GM23338 (cell line): ENCODE measurements around the gene MIEN1. TPM values are rescaled to one million over a fixed set of nuclear protein-coding genes. Genes with fewer than 3 reads are reported as not detected.

Experiments
- ATAC-seq: fragments of 200-7000 bp; cut with Tn5 transposase; 3 replicates; pipeline ENCODE4 v1.9.1; 2020
- DNase-seq: peaks from one replicate; pipeline ENCODE4 v3.0.0-alpha.2; 2015; ENCODE audit warnings: low spot score
- H2AFZ ChIP-seq: fragments of 200-600 bp; sonication (generic); 2 replicates; pipeline ENCODE4 v1.8.0; 2016; ENCODE audit warnings: antibody characterized with exemption, mild to moderate bottlenecking, moderate library complexity
- H3F3A ChIP-seq: fragments of 200-600 bp; sonication (generic); replicated peaks from 2 replicates; pipeline ENCODE4 v1.8.0; 2017; ENCODE audit warnings: antibody characterized with exemption, mixed run types, low read depth
- H3K27ac ChIP-seq: fragments of 200-600 bp; sonication (generic); 2 replicates; pipeline ENCODE4 v1.6.1; 2016; ENCODE audit warnings: low read depth
- H3K27me3 ChIP-seq: fragments of 200-600 bp; sonication (generic); 2 replicates; pipeline ENCODE4 v1.8.0; 2016; ENCODE audit warnings: mild to moderate bottlenecking, mixed run types, moderate library complexity; ENCODE audit not compliant: insufficient read depth
- H3K36me3 ChIP-seq: fragments of 200-600 bp; sonication (generic); 2 replicates; pipeline ENCODE4 v1.8.0; 2016; ENCODE audit warnings: mild to moderate bottlenecking; ENCODE audit not compliant: insufficient read depth
- H3K4me1 ChIP-seq: fragments of 200-600 bp; sonication (generic); 2 replicates; pipeline ENCODE4 v1.8.0; 2016; ENCODE audit warnings: mild to moderate bottlenecking, moderate library complexity; ENCODE audit not compliant: insufficient read depth
- H3K4me2 ChIP-seq: fragments of 200-600 bp; sonication (generic); 2 replicates; pipeline ENCODE4 v1.7.1; 2017; ENCODE audit warnings: mixed run types
- H3K4me3 ChIP-seq: fragments of 200-600 bp; sonication (generic); 2 replicates; pipeline ENCODE4 v1.6.1; 2016; ENCODE audit warnings: mixed run types
- H3K79me2 ChIP-seq: fragments of 200-600 bp; sonication (generic); replicated peaks from 2 replicates; pipeline ENCODE4 v1.8.0; 2017; ENCODE audit warnings: mild to moderate bottlenecking; ENCODE audit not compliant: insufficient read depth
- H3K9me2 ChIP-seq: fragments of 200-600 bp; sonication (generic); 2 replicates; pipeline ENCODE4 v1.8.0; 2017; ENCODE audit not compliant: insufficient read depth
- H4K20me1 ChIP-seq: fragments of 200-600 bp; sonication (generic); replicated peaks from 2 replicates; pipeline ENCODE4 v1.8.0; 2017; ENCODE audit warnings: mild to moderate bottlenecking; ENCODE audit not compliant: insufficient read depth
- H3K27ac Mint-ChIP-seq: 2 replicates; pipeline ENCODE4 v1.8.0; 2020; ENCODE audit warnings: inconsistent platforms, mild to moderate bottlenecking, moderate library complexity, mixed read lengths
- H3K27me3 Mint-ChIP-seq: 3 replicates; pipeline ENCODE4 v1.8.0; 2022; ENCODE audit warnings: low read depth, mild to moderate bottlenecking, moderate library complexity, mixed read lengths, inconsistent platforms; ENCODE audit not compliant: insufficient read depth, poor library complexity
- H3K36me3 Mint-ChIP-seq: 3 replicates; pipeline ENCODE4 v1.8.0; 2021; ENCODE audit warnings: low read depth, mild to moderate bottlenecking, inconsistent platforms, moderate library complexity, mixed read lengths
- H3K4me1 Mint-ChIP-seq: 3 replicates; pipeline ENCODE4 v1.8.0; 2020; ENCODE audit warnings: mild to moderate bottlenecking, inconsistent platforms, mixed read lengths
- H3K4me3 Mint-ChIP-seq: 3 replicates; pipeline ENCODE4 v1.8.0; 2021; ENCODE audit warnings: moderate library complexity, mild to moderate bottlenecking, inconsistent platforms, mixed read lengths
- H3K9me3 Mint-ChIP-seq: 3 replicates; pipeline ENCODE4 v1.8.0; 2020; ENCODE audit warnings: moderate library complexity, mild to moderate bottlenecking, inconsistent platforms, mixed read lengths
- CREB1 ChIP-seq: fragments of 250-450 bp; sonication (Bioruptor Pico); IDR thresholded peaks from 2 replicates; pipeline ENCODE4 v1.5.0; 2020; ENCODE audit warnings: low read depth, mild to moderate bottlenecking, moderate library complexity
- CTCF ChIP-seq, 2 experiments: fragments of 200-600 bp in 1 of 2; sonication (generic) in 1 of 2; conservative IDR thresholded peaks; 2 replicates each; pipeline versions ENCODE4 v1.5.1 to v1.6.1; 2016 to 2017; ENCODE audit warnings: antibody characterized with exemption in 2 of 2, low read depth in 2 of 2, mild to moderate bottlenecking in 2 of 2, moderate library complexity in 1 of 2
- ETS1 ChIP-seq: IDR thresholded peaks from 2 replicates; pipeline ENCODE4 v1.6.1; 2016; ENCODE audit warnings: antibody characterized with exemption
- EZH2 ChIP-seq: fragments of 200-600 bp; sonication (generic); IDR thresholded peaks from one replicate; pipeline ENCODE4 v1.8.0; 2017; ENCODE audit warnings: antibody characterized with exemption, mild to moderate bottlenecking, low read depth; ENCODE audit not compliant: unreplicated experiment
- EZH2phosphoT487 ChIP-seq: fragments of 200-600 bp; sonication (generic); IDR thresholded peaks from one replicate; pipeline ENCODE4 v1.8.1; 2018; ENCODE audit warnings: antibody characterized with exemption; ENCODE audit not compliant: unreplicated experiment
- JUNB ChIP-seq: IDR thresholded peaks from one replicate; pipeline ENCODE4 v1.6.1; 2016; ENCODE audit warnings: antibody characterized with exemption; ENCODE audit not compliant: unreplicated experiment
- NANOG ChIP-seq: IDR thresholded peaks from 2 replicates; pipeline ENCODE4 v1.6.1; 2016; ENCODE audit warnings: antibody characterized with exemption, borderline replicate concordance
- POLR2AphosphoS5 ChIP-seq: IDR thresholded peaks from 2 replicates; pipeline ENCODE4 v1.6.1; 2016; ENCODE audit warnings: antibody characterized with exemption, low read depth
- REST ChIP-seq: IDR thresholded peaks from one replicate; pipeline ENCODE4 v1.6.1; 2018; ENCODE audit warnings: antibody characterized with exemption; ENCODE audit not compliant: unreplicated experiment
- STAT1 ChIP-seq: IDR thresholded peaks from one replicate; pipeline ENCODE4 v1.6.1; 2016; ENCODE audit warnings: antibody characterized with exemption; ENCODE audit not compliant: unreplicated experiment
- ZNF114 ChIP-seq: fragments of 250-450 bp; sonication (Bioruptor Pico); IDR thresholded peaks from 2 replicates; pipeline ENCODE4 v1.5.0; 2020; ENCODE audit warnings: mild to moderate bottlenecking, moderate library complexity
- ZNF331 ChIP-seq: fragments of 250-450 bp; sonication (Bioruptor Pico); IDR thresholded peaks from 2 replicates; pipeline ENCODE4 v1.5.0; 2020; ENCODE audit warnings: low read depth, mild to moderate bottlenecking, moderate library complexity
- ZNF462 ChIP-seq: fragments of 250-450 bp; sonication (Bioruptor Pico); IDR thresholded peaks from 2 replicates; pipeline ENCODE4 v1.5.0; 2020; ENCODE audit warnings: mild to moderate bottlenecking, moderate library complexity
- polyA plus RNA-seq: library from polyadenylated mRNA; unstranded; fragments of >200 nt; fragmentation: Nextera tagmentation; extraction: Ambion mirVana; gene quantifications from 2 replicates; pipeline ENCODE4 v1.2.1, GENCODE V29; 2016
- total RNA-seq: library from RNA; depleted of rRNA; stranded (reverse); fragments of >200 nt; shearing (Covaris generic); gene quantifications from 2 replicates; pipeline ENCODE4 v1.2.3, GENCODE V29; 2014

MIEN1 gene
- total and polyA plus RNA-seq, 2 experiments from 2014 or later, result 37.1 to 91.8 TPM

- no peak overlapping the region for H3K4me2 ChIP-seq
- H3K36me3 ChIP-seq, result peaks cover 25% of the 10 kb centered on the region
- Mint-ChIP-seq H3K27ac (no peak overlapping the region), H3K4me3 (no peak overlapping the region), H3K27me3 (peaks cover 2% of the 10 kb centered on the region), H3K9me3 (no peaks in the 10 kb centered on the region), H3K4me1 (peaks cover 47% of the 10 kb centered on the region), H3K36me3 (peaks cover 64% of the 10 kb centered on the region)
- H3K27ac ChIP-seq, result no peak overlapping the region
- peaks cover 32% of the 10 kb centered on the region for H4K20me1 ChIP-seq
- H3K79me2 ChIP-seq, result peaks cover 61% of the 10 kb centered on the region
- H3K27me3 ChIP-seq, result no peaks in the 10 kb centered on the region
- TF ChIP-seq NANOG (no peak), REST (no peak), JUNB (no peak), ETS1 (no peak), ZNF114 (CRISPR knock-in tag) (no peak), STAT1 (no peak), ZNF462 (CRISPR knock-in tag) (no peak), EZH2phosphoT487 (no peak), EZH2 (no peak), POLR2AphosphoS5 (no peak), ZNF331 (CRISPR knock-in tag) (no peak), CREB1 (CRISPR knock-in tag) (no peak), CTCF (conservative IDR thresholded peaks at IDR 0.05; ENCODE audit: low read depth in 2 of 2) (no peak)
- 0 out of 2 replicates have a peak, but pooled peaks cover 2% of the 10 kb centered on the region for H3F3A ChIP-seq
- no peaks in the 10 kb centered on the region for H3K9me2 ChIP-seq
- DNase-seq (no peak), ATAC-seq (no peak)
- H2AFZ ChIP-seq, result no peak overlapping the region
- no peak overlapping the region for H3K4me3 ChIP-seq
- peaks cover 44% of the 10 kb centered on the region for H3K4me1 ChIP-seq
These were observed 23.9 kb downstream of the MIEN1 start for GRCh38 chr17:39706383-39706782.
